MCF 10A (cell line): ENCODE results near the gene ARSG. TPM values are rescaled to one million over a fixed set of nuclear protein-coding genes. Genes with fewer than 3 reads are reported as not detected.

ENCODE experiments used
- BruUV-seq: library from RNA; stranded (reverse); fragments of 400-500 nt; replicated peaks from 2 replicates; lab custom pipeline; 2021; lab: Mats Ljungman, UMichigan
- CTCF ChIA-PET: fragments of 300-600 bp; sonication (Branson Sonifier 250); formaldehyde crosslinking; extraction: SDS; loops from one replicate; lab custom pipeline; 2021; ENCODE audit warnings: antibody characterized with exemption, inconsistent platforms; lab: Yijun Ruan, JAX
- POLR2A ChIA-PET: fragments of 300-600, 350-650 bp; sonication (Branson Sonifier 250); formaldehyde crosslinking; extraction: SDS; loops from one replicate; lab custom pipeline; 2020; ENCODE audit warnings: antibody characterized with exemption, inconsistent platforms; lab: Yijun Ruan, JAX
- DNase-seq: peaks from one replicate; pipeline ENCODE4 v3.0.0-alpha.2; 2018; ENCODE audit not compliant: unreplicated experiment
- H3K27ac Mint-ChIP-seq: one replicate; pipeline ENCODE4 v1.8.0; 2022; ENCODE audit warnings: mild to moderate bottlenecking, low read depth, mixed read lengths; ENCODE audit not compliant: unreplicated experiment
- H3K27me3 Mint-ChIP-seq: one replicate; pipeline ENCODE4 v1.8.0; 2022; ENCODE audit warnings: mixed read lengths; ENCODE audit not compliant: insufficient read depth, unreplicated experiment
- H3K36me3 Mint-ChIP-seq: one replicate; pipeline ENCODE4 v1.8.0; 2022; ENCODE audit warnings: mild to moderate bottlenecking, moderate library complexity, mixed read lengths; ENCODE audit not compliant: insufficient read depth, unreplicated experiment
- H3K4me1 Mint-ChIP-seq: one replicate; pipeline ENCODE4 v1.8.0; 2022; ENCODE audit warnings: mixed read lengths; ENCODE audit not compliant: insufficient read depth, unreplicated experiment
- H3K4me3 Mint-ChIP-seq: one replicate; pipeline ENCODE4 v1.8.0; 2022; ENCODE audit warnings: mild to moderate bottlenecking, moderate library complexity, mixed read lengths; ENCODE audit not compliant: unreplicated experiment
- H3K9me3 Mint-ChIP-seq: one replicate; pipeline ENCODE4 v1.8.0; 2022; ENCODE audit warnings: mixed read lengths; ENCODE audit not compliant: unreplicated experiment
- intact Hi-C: fragments of 100-400 bp; cut with micrococcal nuclease; formaldehyde crosslinking; loops from 2 replicates; pipeline ENCODE4 v1.14.1; 2022
- total RNA-seq: library from RNA; stranded (reverse); gene quantifications from 2 replicates; pipeline ENCODE4 v1.2.3, GENCODE V29; 2022
- TF ChIP-seq, protein P1 (sequence below): fragments of 200-600 bp; IDR thresholded peaks from one replicate; pipeline ENCODE4 v1.8.0; 2022; ENCODE audit warnings: antibody characterized with exemption, mild to moderate bottlenecking; ENCODE audit not compliant: unreplicated experiment

ARSG gene
- total RNA-seq, 1 experiment from 2014 or later: 5.9 TPM

DNA sequence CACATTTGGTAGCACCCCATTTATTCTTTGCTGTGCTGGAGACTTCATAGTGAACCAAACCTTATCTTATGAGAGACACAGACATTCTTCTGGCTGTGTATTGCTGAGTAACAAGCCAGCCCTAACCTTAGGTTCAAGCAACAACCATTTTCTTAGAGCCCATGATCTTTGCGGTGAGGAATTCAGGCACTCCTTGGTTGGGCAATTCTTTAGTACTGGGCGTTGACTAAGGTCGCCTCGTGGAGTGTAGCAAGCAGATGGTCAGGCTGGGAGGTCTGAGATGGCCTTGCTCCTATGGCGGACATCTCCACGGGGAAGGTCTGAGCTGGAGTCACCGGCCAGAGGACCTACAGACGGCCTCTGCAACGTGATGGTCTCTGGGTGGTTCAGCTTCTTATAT lies 43.1 kb downstream of the ARSG start:
- Mint-ChIP-seq H3K4me3 (no peak overlapping the region), H3K27me3 (no peaks in the 10 kb centered on the region), H3K4me1 (no peaks in the 10 kb centered on the region), H3K27ac (no peak overlapping the region), H3K9me3 (peaks cover 16% of the 10 kb centered on the region), H3K36me3 (no peaks in the 10 kb centered on the region)
- intact Hi-C loops: no loop called here
- CTCF ChIA-PET: interaction anchor here (0.5 to 0.6 kb wide), 2 partner anchors 10 to 25 kb away, joined by 3 read pairs; no protein-coding TSS in a partner anchor
- TF ChIP-seq, protein P1, sequence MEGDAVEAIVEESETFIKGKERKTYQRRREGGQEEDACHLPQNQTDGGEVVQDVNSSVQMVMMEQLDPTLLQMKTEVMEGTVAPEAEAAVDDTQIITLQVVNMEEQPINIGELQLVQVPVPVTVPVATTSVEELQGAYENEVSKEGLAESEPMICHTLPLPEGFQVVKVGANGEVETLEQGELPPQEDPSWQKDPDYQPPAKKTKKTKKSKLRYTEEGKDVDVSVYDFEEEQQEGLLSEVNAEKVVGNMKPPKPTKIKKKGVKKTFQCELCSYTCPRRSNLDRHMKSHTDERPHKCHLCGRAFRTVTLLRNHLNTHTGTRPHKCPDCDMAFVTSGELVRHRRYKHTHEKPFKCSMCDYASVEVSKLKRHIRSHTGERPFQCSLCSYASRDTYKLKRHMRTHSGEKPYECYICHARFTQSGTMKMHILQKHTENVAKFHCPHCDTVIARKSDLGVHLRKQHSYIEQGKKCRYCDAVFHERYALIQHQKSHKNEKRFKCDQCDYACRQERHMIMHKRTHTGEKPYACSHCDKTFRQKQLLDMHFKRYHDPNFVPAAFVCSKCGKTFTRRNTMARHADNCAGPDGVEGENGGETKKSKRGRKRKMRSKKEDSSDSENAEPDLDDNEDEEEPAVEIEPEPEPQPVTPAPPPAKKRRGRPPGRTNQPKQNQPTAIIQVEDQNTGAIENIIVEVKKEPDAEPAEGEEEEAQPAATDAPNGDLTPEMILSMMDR: no peak
- no peak for DNase-seq
- no TSS peak for BruUV-seq
- POLR2A ChIA-PET: no interaction called here

DNA sequence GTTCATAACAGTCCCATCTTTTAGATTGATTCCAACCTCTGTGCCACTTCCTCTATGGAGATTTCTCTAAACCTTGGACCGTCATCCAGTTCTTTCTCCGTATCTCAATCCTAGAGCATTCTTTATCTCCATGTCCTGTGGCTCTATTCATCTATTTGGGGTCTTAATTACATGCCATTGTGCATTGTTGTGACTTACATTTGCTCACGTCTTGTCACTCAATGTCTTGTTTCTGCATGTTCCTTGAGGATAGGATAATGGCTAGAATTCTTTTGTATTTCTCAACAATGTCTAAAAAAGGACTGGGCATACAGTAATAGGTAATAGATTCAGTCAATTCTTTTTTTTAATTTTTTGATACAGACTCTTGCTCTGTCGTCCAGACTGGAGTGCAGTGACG lies 50.2 kb downstream of the ARSG start:
- intact Hi-C loops: no loop called here
- no TSS peak for BruUV-seq
- H3K4me1 Mint-ChIP-seq: no peaks in the 10 kb centered on the region
- CTCF ChIA-PET: no interaction called here
- POLR2A ChIA-PET: interaction anchor here (0.6 kb wide), 1 partner anchor 21 kb away, joined by 3 read pairs; no protein-coding TSS in a partner anchor
- no peak overlapping the region for H3K4me3 Mint-ChIP-seq
- H3K9me3 Mint-ChIP-seq: no peaks in the 10 kb centered on the region
- no peaks in the 10 kb centered on the region for H3K27me3 Mint-ChIP-seq
- no peak for DNase-seq
- H3K36me3 Mint-ChIP-seq: no peaks in the 10 kb centered on the region
- TF ChIP-seq, protein P1: no peak
- no peak overlapping the region for H3K27ac Mint-ChIP-seq

DNA sequence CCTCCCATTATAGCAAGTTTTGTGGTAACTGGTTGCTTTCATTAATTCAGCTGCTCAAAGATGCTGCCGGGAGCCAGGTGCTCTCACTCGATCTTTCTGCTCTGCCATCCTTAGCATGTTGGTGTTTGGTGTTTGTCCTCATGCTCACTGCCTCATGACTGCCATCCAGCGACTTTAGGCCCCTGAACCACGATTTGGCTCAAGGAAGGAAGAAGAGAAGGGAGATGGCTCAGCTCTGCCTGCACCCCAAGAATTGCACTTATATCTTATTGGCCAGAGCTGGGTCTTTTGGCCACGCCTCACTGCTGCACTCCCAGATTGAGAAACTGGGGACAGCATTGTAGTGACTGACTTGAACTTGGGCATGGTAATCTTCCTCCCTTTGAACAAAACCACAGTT lies 52.7 kb downstream of the ARSG start:
- Mint-ChIP-seq H3K27ac (no peak overlapping the region), H3K4me3 (no peak overlapping the region), H3K27me3 (no peaks in the 10 kb centered on the region), H3K4me1 (no peaks in the 10 kb centered on the region), H3K36me3 (no peaks in the 10 kb centered on the region), H3K9me3 (no peaks in the 10 kb centered on the region)
- ChIA-PET CTCF (interaction anchor here (0.6 kb wide), 1 partner anchor 8 kb away, joined by 6 read pairs; no protein-coding TSS in a partner anchor), POLR2A (interaction anchor here (1.1 kb wide), 1 partner anchor 15 kb away, joined by 4 read pairs; no protein-coding TSS in a partner anchor)
- DNase-seq: no peak
- TF ChIP-seq, protein P1: no peak
- no TSS peak for BruUV-seq
- intact Hi-C loops: no loop called here

DNA sequence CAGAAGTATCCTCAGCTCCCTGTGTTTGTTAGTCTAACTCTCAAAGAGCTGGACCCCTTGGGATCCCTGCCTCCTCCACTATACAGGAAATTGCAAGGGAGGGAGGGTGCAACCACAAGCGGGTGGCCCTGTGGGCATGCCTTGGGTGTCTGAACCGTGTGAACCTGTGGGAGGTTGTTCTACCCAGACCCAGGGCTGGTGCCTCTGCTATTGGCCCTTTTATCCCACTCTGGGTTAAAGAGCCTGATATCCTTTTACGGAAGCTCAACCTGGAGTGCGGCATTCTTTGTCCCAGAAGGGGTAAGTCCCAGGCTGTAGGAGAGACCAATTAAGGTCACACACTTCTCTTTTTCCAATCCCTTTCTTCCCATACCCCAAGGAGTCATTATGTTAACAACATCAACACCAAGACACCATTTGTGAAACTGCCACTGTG lies 53.4 kb downstream of the ARSG start:
- TF ChIP-seq, protein P1: no peak
- H3K27ac Mint-ChIP-seq: no peak overlapping the region
- no TSS peak for BruUV-seq
- ChIA-PET POLR2A (interaction anchor here (1.1 kb wide), 1 partner anchor 15 kb away, joined by 4 read pairs; no protein-coding TSS in a partner anchor), CTCF (interaction anchor here (0.6 kb wide), 1 partner anchor 8 kb away, joined by 6 read pairs; no protein-coding TSS in a partner anchor)
- H3K4me3 Mint-ChIP-seq: no peak overlapping the region
- intact Hi-C loops: no loop called here
- no peaks in the 10 kb centered on the region for H3K27me3 Mint-ChIP-seq
- no peaks in the 10 kb centered on the region for H3K9me3 Mint-ChIP-seq
- no peaks in the 10 kb centered on the region for H3K4me1 Mint-ChIP-seq
- H3K36me3 Mint-ChIP-seq: no peaks in the 10 kb centered on the region
- no peak for DNase-seq
